GM21390 (cell line): ENCODE measurements around the gene GET4.

ENCODE experiments used
- ATAC-seq: cut with Tn5 transposase; IDR thresholded peaks from one replicate; pipeline ENCODE4 v1.9.1; 2021; ENCODE audit not compliant: unreplicated experiment

GET4 gene

GRCh38 chr7:898460-898854, 22.1 kb downstream of the GET4 start:
- no peak for ATAC-seq

- no peak for ATAC-seq
Measured at GRCh38 chr7:898855-899681, 22.7 kb downstream of the GET4 start.

GRCh38 chr7:899806-900205, 23.5 kb downstream of the GET4 start:
- ATAC-seq: no peak

GRCh38 chr7:900331-901040, 24.1 kb downstream of the GET4 start:
- ATAC-seq: no peak

GRCh38 chr7:901041-901387, 24.7 kb downstream of the GET4 start:
- no peak for ATAC-seq

GRCh38 chr7:901388-902154, 25.2 kb downstream of the GET4 start:
- no peak for ATAC-seq

- no peak for ATAC-seq
Measured at GRCh38 chr7:902996-903395, 26.6 kb downstream of the GET4 start.

- no peak for ATAC-seq
Measured at GRCh38 chr7:903921-904755, 27.8 kb downstream of the GET4 start.

GRCh38 chr7:904847-905246, 28.5 kb downstream of the GET4 start:
- ATAC-seq: no peak

GRCh38 chr7:906776-907157, 30.4 kb downstream of the GET4 start:
- ATAC-seq: no peak

- no peak for ATAC-seq
Measured at GRCh38 chr7:907158-907980, 31.0 kb downstream of the GET4 start.

GRCh38 chr7:908159-908581, 31.8 kb downstream of the GET4 start:
- ATAC-seq: no peak

GRCh38 chr7:908591-909357, 32.4 kb downstream of the GET4 start:
- peak; percentile 70 for ATAC-seq

- ATAC-seq: no peak
Measured at GRCh38 chr7:909358-910329, 33.3 kb downstream of the GET4 start.

GRCh38 chr7:910441-910861, 34.1 kb downstream of the GET4 start:
- ATAC-seq: no peak

- no peak for ATAC-seq
Measured at GRCh38 chr7:910931-911431, 34.6 kb downstream of the GET4 start.

GRCh38 chr7:911791-912480, 35.6 kb downstream of the GET4 start:
- ATAC-seq: no peak
